GM12878 (cell line): ENCODE data around the gene MAD1L1. TPM values are rescaled to one million over a fixed set of nuclear protein-coding genes. Genes with fewer than 3 reads are reported as not detected.

Source experiments
- CREM ChIP-seq: IDR thresholded peaks from 2 replicates; pipeline ENCODE4 v1.6.1; 2014; ENCODE audit warnings: antibody characterized with exemption, low read depth
- EP300 ChIP-seq, 2 experiments: fragments of 150-350 bp in 1 of 2; IDR thresholded peaks; 2 replicates each; pipeline ENCODE4 v1.6.1; 2011 to 2012; ENCODE audit warnings: low read depth in 2 of 2, low read length in 2 of 2, borderline replicate concordance in 1 of 2, improper control_type of control experiment in 1 of 2, inconsistent platforms in 1 of 2; ENCODE audit not compliant: control insufficient read depth in 1 of 2
- FOS ChIP-seq: IDR thresholded peaks from 3 replicates; pipeline ENCODE4 v1.6.1; 2011; ENCODE audit warnings: borderline replicate concordance; ENCODE audit not compliant: insufficient read length; ENCODE audit errors: extremely low read depth
- FOXM1 ChIP-seq: IDR thresholded peaks from 2 replicates; pipeline ENCODE4 v1.6.1; 2012; ENCODE audit warnings: low read depth, mild to moderate bottlenecking, inconsistent platforms, low read length, moderate library complexity
- IRF5 ChIP-seq: fragments of 450-650 bp; IDR thresholded peaks from 2 replicates; pipeline ENCODE4 v1.6.1; 2017; ENCODE audit warnings: borderline replicate concordance
- NFYA ChIP-seq: IDR thresholded peaks from 2 replicates; pipeline ENCODE4 v1.6.1; 2011; ENCODE audit warnings: low read depth, mild to moderate bottlenecking, low read length, improper control_type of control experiment, borderline replicate concordance
- NKRF ChIP-seq: fragments of 450-650 bp; conservative IDR thresholded peaks from 2 replicates; pipeline ENCODE4 v1.6.1; 2017; ENCODE audit warnings: mild to moderate bottlenecking, moderate library complexity
- PML ChIP-seq: IDR thresholded peaks from 2 replicates; pipeline ENCODE4 v1.6.1; 2012; ENCODE audit warnings: low read length, inconsistent platforms
- POLR2AphosphoS5 ChIP-seq: IDR thresholded peaks from 2 replicates; pipeline ENCODE4 v1.6.1; 2011; ENCODE audit warnings: mild to moderate bottlenecking, low read length, inconsistent platforms
- RELA ChIP-seq: fragments of 450-650 bp; IDR thresholded peaks from 2 replicates; pipeline ENCODE4 v1.8.0; 2014; ENCODE audit warnings: borderline replicate concordance; ENCODE audit not compliant: partially characterized antibody
- TARDBP ChIP-seq: IDR thresholded peaks from 2 replicates; pipeline ENCODE4 v1.6.1; 2016; ENCODE audit warnings: borderline replicate concordance
- polyA plus RNA-seq, 11 experiments: library from polyadenylated mRNA; depleted of rRNA in 4 of 11; unstranded in 6 of 11; stranded (reverse) in 5 of 11; fragments of >200 nt; fragmentation: Nextera tagmentation in 4 of 11; fragmentation: Illumina TruSeq in 1 of 11; extraction: Ambion mirVana in 4 of 11; extraction: Trizol in 1 of 11; gene quantifications; 1 replicate in 1 of 11; 2 replicates in 10 of 11; pipeline versions ENCODE4 v1.2.1 to v1.2.3, GENCODE V29; 2011 to 2016; ENCODE audit warnings: inconsistent platforms in 2 of 11, missing spikeins in 2 of 11, low read depth in 1 of 11
- total RNA-seq, 4 experiments: library from RNA; depleted of rRNA in 3 of 4; stranded (reverse); fragments of >200 nt in 3 of 4; fragmentation: Illumina TruSeq in 1 of 4; extraction: Trizol in 1 of 4; gene quantifications; 2 replicates each; pipeline versions ENCODE4 v1.2.1 to v1.2.3, GENCODE V29; 2013 to 2021
- TF ChIP-seq, protein P1 (sequence below): fragments of 450-650 bp; formaldehyde crosslinking; IDR thresholded peaks from 2 replicates; pipeline ENCODE4 v1.5.0; 2022; ENCODE audit warnings: mild to moderate bottlenecking, missing genetic modification characterization

Gene MAD1L1
- total and polyA plus RNA-seq, 10 of the 15 experiments (the other 5 are each of a cell fraction or from before 2014, with no cell fraction given) = 2.2 to 76.8 (median 38.3) TPM

DNA sequence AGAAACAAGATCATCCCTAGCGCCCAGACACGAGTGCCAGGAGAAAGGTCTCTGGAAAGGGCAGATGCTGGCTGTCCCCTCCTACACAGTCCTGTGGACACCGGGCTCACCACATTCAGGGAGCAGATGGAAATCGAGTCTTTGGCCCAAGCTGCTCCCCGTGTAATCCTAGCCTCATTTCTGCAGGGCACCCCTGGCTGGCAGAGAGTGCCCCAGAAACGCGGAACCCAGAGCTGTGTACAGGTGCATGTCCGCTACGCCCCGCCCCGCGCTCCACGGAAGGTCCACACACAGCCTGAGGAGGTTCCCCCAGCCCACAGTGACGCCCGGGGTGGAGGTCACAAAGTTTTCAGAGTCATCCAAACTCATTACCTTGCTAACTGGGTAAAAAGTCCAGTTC, 202.8 kb downstream of the MAD1L1 start (continued):
- TF ChIP-seq IRF5 (no peak), EP300 (IDR thresholded peaks at IDR 0.05; ENCODE audit: borderline replicate concordance in 1 of 2, control insufficient read depth in 1 of 2, low read depth in 2 of 2, low read length in 2 of 2) (no peak), TARDBP (no peak), FOXM1 (no peak), PML (no peak), POLR2AphosphoS5 (no peak), NFYA (no peak), RELA (no peak), CREM (no peak), NKRF (no peak), FOS (no peak)
- TF ChIP-seq, protein P1, sequence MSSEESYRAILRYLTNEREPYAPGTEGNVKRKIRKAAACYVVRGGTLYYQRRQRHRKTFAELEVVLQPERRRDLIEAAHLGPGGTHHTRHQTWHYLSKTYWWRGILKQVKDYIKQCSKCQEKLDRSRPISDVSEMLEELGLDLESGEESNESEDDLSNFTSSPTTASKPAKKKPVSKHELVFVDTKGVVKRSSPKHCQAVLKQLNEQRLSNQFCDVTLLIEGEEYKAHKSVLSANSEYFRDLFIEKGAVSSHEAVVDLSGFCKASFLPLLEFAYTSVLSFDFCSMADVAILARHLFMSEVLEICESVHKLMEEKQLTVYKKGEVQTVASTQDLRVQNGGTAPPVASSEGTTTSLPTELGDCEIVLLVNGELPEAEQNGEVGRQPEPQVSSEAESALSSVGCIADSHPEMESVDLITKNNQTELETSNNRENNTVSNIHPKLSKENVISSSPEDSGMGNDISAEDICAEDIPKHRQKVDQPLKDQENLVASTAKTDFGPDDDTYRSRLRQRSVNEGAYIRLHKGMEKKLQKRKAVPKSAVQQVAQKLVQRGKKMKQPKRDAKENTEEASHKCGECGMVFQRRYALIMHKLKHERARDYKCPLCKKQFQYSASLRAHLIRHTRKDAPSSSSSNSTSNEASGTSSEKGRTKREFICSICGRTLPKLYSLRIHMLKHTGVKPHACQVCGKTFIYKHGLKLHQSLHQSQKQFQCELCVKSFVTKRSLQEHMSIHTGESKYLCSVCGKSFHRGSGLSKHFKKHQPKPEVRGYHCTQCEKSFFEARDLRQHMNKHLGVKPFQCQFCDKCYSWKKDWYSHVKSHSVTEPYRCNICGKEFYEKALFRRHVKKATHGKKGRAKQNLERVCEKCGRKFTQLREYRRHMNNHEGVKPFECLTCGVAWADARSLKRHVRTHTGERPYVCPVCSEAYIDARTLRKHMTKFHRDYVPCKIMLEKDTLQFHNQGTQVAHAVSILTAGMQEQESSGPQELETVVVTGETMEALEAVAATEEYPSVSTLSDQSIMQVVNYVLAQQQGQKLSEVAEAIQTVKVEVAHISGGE = no peak
